ENCODE data around the gene MCM3.

GRCh38 chr6:52253494-52253893 is 31.0 kb downstream of the MCM3 start:
- TF ChIP-seq POLR2A (IDR thresholded peaks at IDR 0.05) (no peak), CTCF (IDR thresholded peaks at IDR 0.05) (no peak)

Measured in uterus (tissue), 2 donors.